ENCODE results near the gene ZNF287. TPM values are rescaled to one million over a fixed set of nuclear protein-coding genes. Genes with fewer than 3 reads are reported as not detected.
"Not testable (repeated sequence)": the region's sequence is repeated elsewhere in the genome, so short reads cannot be mapped to it uniquely, and the experiment has no call there.

Gene ZNF287
- total RNA-seq, 4 donors from 2014 or later, result 5.0 to 12.0 (median 7.1) TPM

DNA sequence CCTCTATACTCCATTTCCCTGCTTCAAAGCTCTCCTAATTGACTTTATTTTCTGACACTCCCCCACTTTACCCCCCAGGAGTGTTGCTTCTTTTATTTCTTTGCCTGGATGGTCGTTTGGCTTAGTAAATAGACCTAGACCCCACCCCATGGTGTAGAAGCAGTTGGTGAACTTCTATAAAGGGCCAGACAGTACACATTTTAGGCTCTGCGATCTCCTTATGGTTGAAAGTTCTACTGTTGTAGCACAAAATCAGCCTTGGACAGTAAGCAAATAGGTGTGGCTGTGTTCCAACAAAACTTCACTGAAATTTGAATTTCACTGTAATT, 31.9 kb downstream of the ZNF287 start:
- Histone ChIP-seq H3K27me3 (peaks cover 0 to 8% (median 0%) of the 10 kb centered on the region in 4 donors), H3K4me3 (no peak overlapping the region), H3K27ac (replicated peaks in 1 of 4) (peak overlapping the region in 3 of 4 donors; percentile 89 to 94 (median 91)), H3K9me3 (no peaks in the 10 kb centered on the region), H3K4me1 (peaks cover 4 to 18% (median 11%) of the 10 kb centered on the region in 4 donors), H3K36me3 (no peaks in the 10 kb centered on the region)
- DNase-seq (ENCODE audit: extremely low spot score), result no peak
- 43% methylated on average over 2 of the region's 2 CpGs for WGBS
- intact Hi-C loops (cut with DNase I), result loop anchor here (5.0 kb wide), 1 partner anchor 50 kb away; no protein-coding TSS in a partner anchor
- TF ChIP-seq EP300 (IDR thresholded peaks at IDR 0.05) (no peak), POLR2A (IDR thresholded peaks at IDR 0.05; ENCODE audit: low read depth) (no peak), POLR2AphosphoS5 (IDR thresholded peaks at IDR 0.05) (no peak), CTCF (IDR thresholded peaks at IDR 0.05) (no peak)

DNA sequence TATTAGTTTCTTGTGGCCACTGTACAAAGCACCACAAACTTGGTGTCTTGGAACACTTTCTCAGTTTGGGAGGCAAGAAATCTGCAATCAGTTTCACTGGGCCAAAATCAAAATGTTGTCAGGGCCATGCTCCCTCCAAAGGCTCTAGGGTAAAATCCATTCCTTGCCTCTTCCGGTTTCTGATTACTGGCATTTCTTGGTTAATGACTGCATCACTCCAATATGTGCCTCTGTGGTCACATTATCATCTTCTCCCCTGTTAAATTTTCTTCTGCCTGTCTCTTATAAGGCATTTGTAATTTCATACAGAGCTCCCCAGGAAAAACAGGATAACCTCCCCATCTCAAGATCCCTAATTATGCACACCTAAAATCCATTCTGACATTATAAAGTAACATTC, 34.8 kb downstream of the ZNF287 start:
- 88% methylated on average over 1 of the region's 1 CpG for WGBS
- TF ChIP-seq POLR2AphosphoS5 (IDR thresholded peaks at IDR 0.05), result no peak
- TF ChIP-seq POLR2A (IDR thresholded peaks at IDR 0.05; ENCODE audit: low read depth), result no peak
- TF ChIP-seq CTCF (IDR thresholded peaks at IDR 0.05), result no peak
- no peak for TF ChIP-seq EP300 (IDR thresholded peaks at IDR 0.05)
- Histone ChIP-seq H3K36me3 (no peaks in the 10 kb centered on the region), H3K27ac (replicated peaks in 1 of 4) (no peak overlapping the region), H3K9me3 (no peaks in the 10 kb centered on the region), H3K4me1 (peaks cover 4 to 18% (median 11%) of the 10 kb centered on the region in 4 donors), H3K4me3 (no peak overlapping the region), H3K27me3 (peaks cover 0 to 22% (median 0%) of the 10 kb centered on the region in 4 donors)
- DNase-seq (ENCODE audit: extremely low spot score), result no peak
- intact Hi-C loops (cut with DNase I), result no loop called here

- intact Hi-C loops (cut with DNase I), result no loop called here
- no peak for TF ChIP-seq POLR2AphosphoS5 (IDR thresholded peaks at IDR 0.05)
- DNase-seq (ENCODE audit: extremely low spot score), result no peak
- Histone ChIP-seq H3K27me3 (peaks cover 0 to 30% (median 0%) of the 10 kb centered on the region in 4 donors), H3K27ac (replicated peaks in 1 of 4) (no peak overlapping the region), H3K9me3 (no peaks in the 10 kb centered on the region), H3K4me3 (no peak overlapping the region), H3K36me3 (no peaks in the 10 kb centered on the region), H3K4me1 (peaks cover 0 to under 1% (median under 1%) of the 10 kb centered on the region in 4 donors)
- WGBS, result 94% methylated on average over 4 of the region's 4 CpGs
These were observed 39.1 kb downstream of the ZNF287 start for GRCh38 chr17:16529906-16530305.

GRCh38 chr17:16527298-16527697, 41.7 kb downstream of the ZNF287 start:
- intact Hi-C loops (cut with DNase I), result no loop called here
- 72% methylated on average over 4 of the region's 4 CpGs for WGBS
- TF ChIP-seq EP300 (IDR thresholded peaks at IDR 0.05) (no peak), POLR2AphosphoS5 (IDR thresholded peaks at IDR 0.05) (no peak), POLR2A (IDR thresholded peaks at IDR 0.05; ENCODE audit: low read depth) (no peak), CTCF (IDR thresholded peaks at IDR 0.05) (no peak)

DNA sequence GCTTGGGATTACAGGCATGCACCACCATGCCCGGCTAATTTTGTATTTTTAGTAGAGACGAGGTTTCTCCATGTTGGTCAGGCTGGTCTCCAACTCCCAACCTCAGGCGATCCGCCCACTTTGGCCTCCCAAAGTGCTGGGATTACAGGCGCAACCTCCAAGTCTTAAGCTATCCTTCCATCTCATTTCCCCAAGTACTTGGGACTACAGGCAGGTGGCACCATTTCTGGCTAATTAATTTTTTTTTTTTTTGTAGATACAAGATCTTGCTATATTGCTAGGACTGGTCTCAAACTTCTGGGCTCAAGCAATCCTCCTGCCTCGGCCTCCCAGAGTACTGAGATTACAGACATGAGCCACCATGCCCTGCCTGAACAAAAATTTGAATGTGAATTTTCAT, 43.4 kb downstream of the ZNF287 start:
- not testable (repeated sequence) for H3K36me3 ChIP-seq; H3K27ac ChIP-seq (replicated peaks in 1 of 4)
- WGBS, result 96% methylated on average over 6 of the region's 6 CpGs

More at GRCh38 chr17:16527298-16527697, 41.7 kb downstream of the ZNF287 start:
- H3K36me3 ChIP-seq, result no peaks in the 10 kb centered on the region
- peaks cover 0 to 29% (median 0%) of the 10 kb centered on the region in 4 donors for H3K27me3 ChIP-seq
- no peak overlapping the region for H3K27ac ChIP-seq (replicated peaks in 1 of 4)
- no peak overlapping the region for H3K4me3 ChIP-seq
- peak; percentile 39 for DNase-seq (ENCODE audit: extremely low spot score)
- H3K9me3 ChIP-seq, result no peaks in the 10 kb centered on the region
- H3K4me1 ChIP-seq, result no peaks in the 10 kb centered on the region

More for the DNA sequence above, 43.4 kb downstream of the ZNF287 start:
- H3K4me3 ChIP-seq; H3K4me1 ChIP-seq; intact Hi-C loops (cut with DNase I); H3K9me3 ChIP-seq: not testable (repeated sequence)
- peak; percentile 31 for DNase-seq (ENCODE audit: extremely low spot score)
- peaks cover 0 to 14% (median 0%) of the 10 kb centered on the region in 4 donors for H3K27me3 ChIP-seq

Data from esophagus muscularis mucosa (tissue), 4 donors.